Upper lobe of left lung (tissue), 4 donors: ENCODE data around the gene PCNX2.

ENCODE experiments used
- CTCF ChIP-seq, 6 experiments: fragments of 450-650 bp in 4 of 6; fragments of 200-600 bp in 2 of 6; sonication (generic) in 2 of 6; IDR thresholded peaks; one replicate each; pipeline ENCODE4 v1.5.1; 2016 to 2019; ENCODE audit warnings: antibody characterized with exemption in 6 of 6
- EP300 ChIP-seq, 4 donors: sonication (generic); formaldehyde crosslinking; IDR thresholded peaks; one replicate each; pipeline ENCODE4 v1.5.1; 2017; ENCODE audit warnings: antibody characterized with exemption in 4 of 4, control low read depth in 2 of 4
- POLR2AphosphoS5 ChIP-seq, 2 donors: sonication (generic); formaldehyde crosslinking; IDR thresholded peaks; one replicate each; pipeline ENCODE4 v1.5.1; 2017; ENCODE audit warnings: antibody characterized with exemption in 2 of 2

- TF ChIP-seq CTCF (IDR thresholded peaks at IDR 0.05) (no peak), POLR2AphosphoS5 (IDR thresholded peaks at IDR 0.05) (no peak), EP300 (IDR thresholded peaks at IDR 0.05) (no peak)
Observed at GRCh38 chr1:233295975-233296322, 424 bp upstream of the PCNX2 start.
